ENCODE data around the gene AGPS. TPM values are rescaled to one million over a fixed set of nuclear protein-coding genes. Genes with fewer than 3 reads are reported as not detected.

The AGPS gene
- total and polyA plus RNA-seq, 3 donors from 2014 or later: 36.7 to 73.4 (median 55.7) TPM

DNA sequence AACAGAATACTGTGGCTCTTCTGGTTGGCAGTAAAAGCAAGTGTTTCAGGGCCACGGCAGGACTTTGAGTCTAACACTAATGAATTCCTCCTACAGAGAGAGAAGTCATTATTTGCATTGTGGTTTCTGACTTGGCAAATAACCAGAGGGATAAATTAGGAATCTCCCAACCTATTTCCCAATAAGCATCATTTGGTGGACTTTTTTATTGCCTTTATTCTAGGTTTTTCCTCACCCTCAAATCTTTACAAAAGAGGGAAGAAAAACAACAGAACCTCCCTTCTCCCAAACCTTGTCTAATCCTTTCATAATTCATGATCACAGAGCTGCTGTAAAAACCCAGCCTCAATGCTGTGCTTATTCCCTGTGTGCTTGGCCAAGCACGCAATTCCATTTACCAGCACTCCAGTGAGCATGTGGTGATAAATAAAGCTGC lies 179.7 kb downstream of the AGPS start:
- Histone ChIP-seq H3K27ac (no peak overlapping the region), H3K4me3 (no peak overlapping the region), H3K36me3 (ENCODE audit: low read depth, missing control alignments) (no peaks in the 10 kb centered on the region), H3K9me3 (no peaks in the 10 kb centered on the region), H3K4me1 (no peaks in the 10 kb centered on the region), H3K27me3 (peaks cover 3% of the 10 kb centered on the region)
- 70 to 72% methylated on average over 2 of the region's 2 CpGs for WGBS, 2 donors
- TF ChIP-seq, protein P1, sequence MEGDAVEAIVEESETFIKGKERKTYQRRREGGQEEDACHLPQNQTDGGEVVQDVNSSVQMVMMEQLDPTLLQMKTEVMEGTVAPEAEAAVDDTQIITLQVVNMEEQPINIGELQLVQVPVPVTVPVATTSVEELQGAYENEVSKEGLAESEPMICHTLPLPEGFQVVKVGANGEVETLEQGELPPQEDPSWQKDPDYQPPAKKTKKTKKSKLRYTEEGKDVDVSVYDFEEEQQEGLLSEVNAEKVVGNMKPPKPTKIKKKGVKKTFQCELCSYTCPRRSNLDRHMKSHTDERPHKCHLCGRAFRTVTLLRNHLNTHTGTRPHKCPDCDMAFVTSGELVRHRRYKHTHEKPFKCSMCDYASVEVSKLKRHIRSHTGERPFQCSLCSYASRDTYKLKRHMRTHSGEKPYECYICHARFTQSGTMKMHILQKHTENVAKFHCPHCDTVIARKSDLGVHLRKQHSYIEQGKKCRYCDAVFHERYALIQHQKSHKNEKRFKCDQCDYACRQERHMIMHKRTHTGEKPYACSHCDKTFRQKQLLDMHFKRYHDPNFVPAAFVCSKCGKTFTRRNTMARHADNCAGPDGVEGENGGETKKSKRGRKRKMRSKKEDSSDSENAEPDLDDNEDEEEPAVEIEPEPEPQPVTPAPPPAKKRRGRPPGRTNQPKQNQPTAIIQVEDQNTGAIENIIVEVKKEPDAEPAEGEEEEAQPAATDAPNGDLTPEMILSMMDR (IDR thresholded peaks at IDR 0.05): no peak
- no peak for TF ChIP-seq POLR2A (IDR thresholded peaks at IDR 0.05)
- intact Hi-C loops (cut with DNase I; ENCODE audit: low total_unique reads): no loop called here
- DNase-seq: no peak

GRCh38 chr2:177573120-177573519 lies 180.5 kb downstream of the AGPS start:
- H3K4me1 ChIP-seq: no peaks in the 10 kb centered on the region
- no peaks in the 10 kb centered on the region for H3K9me3 ChIP-seq
- H3K27me3 ChIP-seq: peaks cover 3% of the 10 kb centered on the region
- no peak for DNase-seq
- no peak overlapping the region for H3K4me3 ChIP-seq
- no peak for TF ChIP-seq POLR2A (IDR thresholded peaks at IDR 0.05)
- TF ChIP-seq, protein P1 (IDR thresholded peaks at IDR 0.05): no peak
- intact Hi-C loops (cut with DNase I; ENCODE audit: low total_unique reads): no loop called here
- no peak overlapping the region for H3K27ac ChIP-seq
- WGBS, 2 donors: 58 to 70% methylated on average over 3 of the region's 3 CpGs
- H3K36me3 ChIP-seq (ENCODE audit: low read depth, missing control alignments): no peaks in the 10 kb centered on the region

- no peaks in the 10 kb centered on the region for H3K9me3 ChIP-seq
- H3K27me3 ChIP-seq: peaks cover 3% of the 10 kb centered on the region
- no peaks in the 10 kb centered on the region for H3K36me3 ChIP-seq (ENCODE audit: low read depth, missing control alignments)
- TF ChIP-seq, protein P1 (IDR thresholded peaks at IDR 0.05): no peak
- no peak for TF ChIP-seq POLR2A (IDR thresholded peaks at IDR 0.05)
- no peak overlapping the region for H3K27ac ChIP-seq
- WGBS, 2 donors: 87 to 90% methylated on average over 7 of the region's 7 CpGs
- no peak for DNase-seq
- intact Hi-C loops (cut with DNase I; ENCODE audit: low total_unique reads): no loop called here
- H3K4me3 ChIP-seq: no peak overlapping the region
- no peaks in the 10 kb centered on the region for H3K4me1 ChIP-seq
Measured at GRCh38 chr2:177574356-177574755, 181.8 kb downstream of the AGPS start.

GRCh38 chr2:177575358-177575757 lies 182.8 kb downstream of the AGPS start:
- intact Hi-C loops (cut with DNase I; ENCODE audit: low total_unique reads): no loop called here
- Histone ChIP-seq H3K36me3 (ENCODE audit: low read depth, missing control alignments) (no peaks in the 10 kb centered on the region), H3K27ac (no peak overlapping the region), H3K4me3 (no peak overlapping the region), H3K9me3 (no peaks in the 10 kb centered on the region), H3K4me1 (no peaks in the 10 kb centered on the region), H3K27me3 (no peaks in the 10 kb centered on the region)
- no peak for DNase-seq
- no peak for TF ChIP-seq POLR2A (IDR thresholded peaks at IDR 0.05)
- TF ChIP-seq, protein P1 (IDR thresholded peaks at IDR 0.05): no peak
- 83 to 94% methylated on average over 2 of the region's 2 CpGs for WGBS, 2 donors

DNA sequence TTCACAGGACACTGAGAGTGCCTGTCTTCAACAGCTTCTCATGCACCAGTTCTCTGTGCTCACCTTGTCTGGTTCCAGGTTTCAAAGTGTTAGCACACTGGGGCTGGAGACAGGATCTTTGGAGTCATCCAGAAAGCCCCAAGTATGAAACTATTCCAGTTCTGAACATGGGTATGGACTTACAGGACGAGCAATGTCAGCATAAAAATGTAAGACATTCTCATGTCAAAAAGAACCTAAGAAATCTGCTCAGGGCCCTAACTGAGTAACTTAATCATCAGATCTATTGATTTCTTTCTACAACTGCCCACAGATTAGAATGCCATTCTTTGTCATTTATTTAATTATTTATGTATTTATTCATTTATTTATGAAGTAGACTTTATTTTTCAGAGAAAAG lies 184.5 kb downstream of the AGPS start:
- Histone ChIP-seq H3K27ac (no peak overlapping the region), H3K27me3 (no peaks in the 10 kb centered on the region), H3K9me3 (no peaks in the 10 kb centered on the region), H3K4me1 (no peaks in the 10 kb centered on the region), H3K36me3 (ENCODE audit: low read depth, missing control alignments) (no peaks in the 10 kb centered on the region), H3K4me3 (no peak overlapping the region)
- WGBS, 2 donors: 76 to 91% methylated on average over 1 of the region's 1 CpG
- intact Hi-C loops (cut with DNase I; ENCODE audit: low total_unique reads): no loop called here
- DNase-seq: no peak
- TF ChIP-seq, protein P1 (IDR thresholded peaks at IDR 0.05): no peak
- no peak for TF ChIP-seq POLR2A (IDR thresholded peaks at IDR 0.05)
